ENCODE results near the gene CACNG4. TPM values are rescaled to one million over a fixed set of nuclear protein-coding genes. Genes with fewer than 3 reads are reported as not detected.
"Not testable (repeated sequence)": the region's sequence is repeated elsewhere in the genome, so short reads cannot be mapped to it uniquely, and the experiment has no call there.

CACNG4 gene
- total RNA-seq, 1 donor from 2014 or later = not detected

GRCh38 chr17:66957343-66957742, 7.2 kb upstream of the CACNG4 start:
- intact Hi-C loops (cut with DNase I) = no loop called here
- ATAC-seq (no peak), DNase-seq (ENCODE audit: missing footprints) (no peak)

DNA sequence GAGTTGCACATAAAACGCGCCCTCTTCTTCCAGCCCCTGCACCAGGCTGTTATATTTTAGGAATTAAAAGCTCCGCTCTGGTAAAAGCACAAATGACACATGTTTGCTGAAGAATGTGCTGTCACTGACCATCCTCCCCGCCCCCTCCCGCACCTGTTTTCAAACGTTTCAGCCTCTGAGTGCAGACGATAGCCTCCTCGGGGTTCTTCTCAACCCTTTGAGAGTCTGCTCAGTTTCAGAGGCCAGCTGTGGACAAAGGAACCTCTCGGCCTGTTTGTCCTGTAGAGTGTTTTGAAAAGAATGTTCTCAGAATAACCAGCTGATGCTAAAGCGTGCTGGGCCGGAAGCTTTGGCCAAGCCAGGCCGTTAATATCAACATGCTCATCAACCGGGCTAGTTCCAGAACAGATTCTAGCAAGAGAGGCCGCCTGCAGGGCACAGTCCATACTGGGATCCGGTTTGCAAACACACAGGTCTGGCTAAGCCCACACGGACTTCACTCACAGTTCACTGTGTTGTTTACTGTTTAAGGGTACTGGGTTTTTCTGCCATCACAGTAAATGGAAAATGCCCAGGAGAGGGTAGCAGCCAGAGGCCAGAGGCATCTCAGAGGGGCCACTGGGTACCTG, 6.4 kb upstream of the CACNG4 start:
- intact Hi-C loops (cut with DNase I) = no loop called here
- no peak for ATAC-seq

GRCh38 chr17:66959641-66960375, 4.7 kb upstream of the CACNG4 start:
- ATAC-seq (no peak), DNase-seq (ENCODE audit: missing footprints) (no peak)
- intact Hi-C loops (cut with DNase I) = no loop called here

More for the DNA sequence above, 6.4 kb upstream of the CACNG4 start:
- no peak for DNase-seq (ENCODE audit: missing footprints)

GRCh38 chr17:66960613-66961012, 3.9 kb upstream of the CACNG4 start:
- ATAC-seq (no peak), DNase-seq (ENCODE audit: missing footprints) (no peak)
- intact Hi-C loops (cut with DNase I) = no loop called here

DNA sequence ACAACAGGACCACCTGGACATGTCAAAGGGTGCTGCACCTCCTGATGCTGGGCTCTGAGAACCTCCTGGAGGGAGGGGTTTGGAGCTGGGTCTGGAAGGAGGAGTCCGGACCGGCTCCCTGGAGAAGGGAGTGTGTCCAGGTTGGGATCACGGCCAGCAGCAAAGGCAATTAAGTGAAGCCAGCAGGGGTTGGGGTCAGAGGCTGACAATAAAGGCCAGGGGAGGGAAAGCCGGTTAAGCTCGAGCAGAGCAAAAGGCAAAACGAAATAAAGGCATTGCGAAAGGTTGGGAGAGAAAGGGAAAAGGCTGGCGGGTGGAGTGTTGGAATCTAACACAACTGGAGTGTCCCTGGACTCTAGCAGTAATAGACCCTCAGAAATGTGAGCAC, 992 bp upstream of the CACNG4 start:
- DNase-seq (ENCODE audit: missing footprints) (no peak), ATAC-seq (no peak)
- intact Hi-C loops (cut with DNase I) = no loop called here

DNA sequence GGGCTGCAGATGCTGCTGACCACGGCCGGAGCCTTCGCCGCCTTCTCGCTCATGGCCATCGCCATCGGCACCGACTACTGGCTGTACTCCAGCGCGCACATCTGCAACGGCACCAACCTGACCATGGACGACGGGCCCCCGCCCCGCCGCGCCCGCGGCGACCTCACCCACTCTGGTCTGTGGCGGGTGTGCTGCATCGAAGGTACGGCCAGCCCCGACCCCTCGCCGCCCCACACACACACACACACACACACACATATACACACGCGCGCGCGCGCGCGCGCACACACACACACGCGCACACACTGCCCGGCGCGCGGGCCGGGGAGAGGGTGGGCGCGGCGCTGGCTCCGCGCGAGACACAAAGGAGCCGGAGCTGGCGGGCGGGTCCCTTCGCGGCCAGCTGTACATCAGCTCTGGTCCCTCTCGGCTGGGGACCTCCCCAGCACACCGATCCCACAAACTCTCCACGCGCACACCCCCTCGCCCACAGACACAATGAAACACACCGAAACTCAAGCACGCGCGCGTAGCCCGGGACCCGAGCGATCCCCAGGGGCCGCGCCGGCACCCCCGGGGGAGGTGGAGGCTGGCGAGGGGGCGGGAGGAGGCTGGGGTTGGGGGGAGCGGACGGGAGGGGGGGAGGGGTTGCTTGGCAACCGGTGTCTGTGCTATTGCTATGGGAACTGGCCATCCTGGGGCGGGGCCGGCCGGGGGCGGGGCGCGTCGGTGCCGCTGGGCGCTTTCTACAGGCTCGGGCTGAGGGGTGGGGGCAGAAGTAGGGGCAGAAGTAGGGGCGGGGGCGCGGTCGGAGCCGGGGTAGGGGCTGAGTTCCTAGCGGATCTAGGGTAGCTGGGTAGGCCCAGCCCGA, 658 bp downstream of the CACNG4 start:
- no peak for DNase-seq (ENCODE audit: missing footprints)
- intact Hi-C loops (cut with DNase I) = no loop called here
- no peak for ATAC-seq

GRCh38 chr17:66965801-66966262, 1.3 kb downstream of the CACNG4 start:
- no peak for DNase-seq (ENCODE audit: missing footprints)
- ATAC-seq = no peak
- intact Hi-C loops (cut with DNase I) = no loop called here

DNA sequence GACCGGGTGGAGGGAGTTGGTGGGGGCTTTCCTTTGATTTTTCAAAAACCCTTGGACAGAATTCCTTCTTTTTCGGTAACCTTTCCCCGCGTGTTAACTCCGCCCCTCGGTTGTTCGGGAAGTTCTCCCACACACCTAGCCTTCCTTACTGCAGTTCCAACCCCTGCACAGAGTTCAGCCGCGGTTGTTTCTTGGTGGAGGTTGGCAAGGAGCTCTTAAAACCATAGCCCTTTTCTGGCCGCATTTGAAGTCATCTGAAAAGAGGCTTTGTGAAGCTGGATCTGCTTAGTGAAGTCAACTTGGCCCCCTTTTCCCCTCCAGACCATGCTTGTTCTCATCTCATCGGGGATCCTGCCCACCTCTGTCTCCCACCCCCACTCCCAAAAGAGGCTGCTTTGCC, 1.8 kb downstream of the CACNG4 start:
- ATAC-seq = no peak
- DNase-seq (ENCODE audit: missing footprints) = no peak
- intact Hi-C loops (cut with DNase I) = no loop called here

DNA sequence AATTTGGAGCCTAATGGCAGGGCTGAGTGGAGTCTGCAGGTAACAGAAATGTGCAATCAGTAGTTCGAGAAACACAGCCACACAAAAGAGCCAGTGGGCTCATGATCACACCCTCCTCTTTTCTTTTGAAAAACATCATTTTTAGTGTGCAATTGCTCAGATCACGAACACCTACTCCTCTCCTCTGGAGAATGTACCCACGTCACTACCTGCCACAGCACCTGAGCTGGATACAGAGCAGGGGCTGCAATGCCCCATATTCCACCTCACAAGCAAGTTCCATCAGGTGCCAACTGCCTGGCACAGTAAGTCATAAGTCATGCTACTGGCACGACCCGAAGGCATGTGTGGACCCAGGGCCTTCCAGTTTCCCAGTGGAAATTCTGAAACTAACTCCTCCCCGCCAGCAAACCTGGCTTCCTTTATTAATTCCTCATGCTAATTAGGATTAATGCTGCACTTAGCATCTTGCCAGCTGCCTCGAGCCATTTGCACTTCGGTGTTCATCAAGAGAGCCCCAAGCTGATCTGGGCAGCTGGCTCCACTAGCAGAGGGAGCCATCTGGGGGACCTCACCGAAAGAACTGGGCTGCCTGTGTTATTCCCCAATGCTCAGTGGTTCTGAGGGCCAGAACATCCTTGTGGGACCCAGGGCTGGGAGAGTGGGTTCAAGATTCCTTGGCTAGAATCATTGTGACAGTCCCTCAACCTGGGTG, 2.4 kb downstream of the CACNG4 start:
- intact Hi-C loops (cut with DNase I) = no loop called here
- DNase-seq (ENCODE audit: missing footprints) (no peak), ATAC-seq (no peak)

DNA sequence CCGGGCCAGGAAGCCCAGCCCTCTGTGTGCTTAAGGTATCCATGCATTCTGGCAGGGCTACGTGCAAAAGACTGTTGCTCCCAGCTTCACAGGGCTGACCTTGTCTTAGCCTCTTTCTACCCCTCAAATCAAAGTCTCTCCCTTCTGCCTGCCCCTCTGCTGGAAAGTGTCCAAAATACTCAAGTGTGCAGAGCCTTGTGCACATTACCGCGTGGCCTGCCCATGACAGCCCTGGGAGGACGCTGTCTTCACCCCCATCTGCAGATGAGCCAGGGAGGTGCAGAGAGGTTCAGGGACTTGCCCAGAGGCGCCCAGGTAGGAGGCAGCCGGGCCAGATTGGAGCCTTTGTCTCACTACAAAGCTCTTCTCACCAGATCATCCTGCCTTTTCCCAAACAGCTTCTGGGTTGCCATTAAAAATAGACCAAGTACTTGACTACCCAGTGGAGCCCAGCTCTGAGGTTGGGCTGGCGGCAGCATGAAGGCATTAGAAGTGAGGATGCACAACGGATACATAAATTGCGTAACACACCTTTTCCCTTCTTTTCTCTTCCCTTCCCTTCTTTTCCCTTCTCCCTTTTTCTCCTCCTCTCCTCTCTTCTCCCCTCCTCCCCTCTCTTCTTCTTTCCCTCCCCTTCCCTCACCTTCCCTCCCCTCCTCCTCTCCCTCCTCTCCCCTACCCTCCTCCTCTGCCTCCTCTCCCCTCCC, 3.5 kb downstream of the CACNG4 start:
- DNase-seq (ENCODE audit: missing footprints) (no peak), ATAC-seq (no peak)
- intact Hi-C loops (cut with DNase I) = no loop called here

GRCh38 chr17:66968916-66969315, 4.4 kb downstream of the CACNG4 start:
- ATAC-seq (no peak), DNase-seq (ENCODE audit: missing footprints) (no peak)
- intact Hi-C loops (cut with DNase I) = no loop called here

- intact Hi-C loops (cut with DNase I) = no loop called here
- no peak for ATAC-seq
- no peak for DNase-seq (ENCODE audit: missing footprints)
These were observed 5.6 kb downstream of the CACNG4 start for GRCh38 chr17:66970140-66970539.

GRCh38 chr17:66970797-66971196, 6.3 kb downstream of the CACNG4 start:
- intact Hi-C loops (cut with DNase I) = no loop called here
- ATAC-seq (no peak), DNase-seq (ENCODE audit: missing footprints) (no peak)

DNA sequence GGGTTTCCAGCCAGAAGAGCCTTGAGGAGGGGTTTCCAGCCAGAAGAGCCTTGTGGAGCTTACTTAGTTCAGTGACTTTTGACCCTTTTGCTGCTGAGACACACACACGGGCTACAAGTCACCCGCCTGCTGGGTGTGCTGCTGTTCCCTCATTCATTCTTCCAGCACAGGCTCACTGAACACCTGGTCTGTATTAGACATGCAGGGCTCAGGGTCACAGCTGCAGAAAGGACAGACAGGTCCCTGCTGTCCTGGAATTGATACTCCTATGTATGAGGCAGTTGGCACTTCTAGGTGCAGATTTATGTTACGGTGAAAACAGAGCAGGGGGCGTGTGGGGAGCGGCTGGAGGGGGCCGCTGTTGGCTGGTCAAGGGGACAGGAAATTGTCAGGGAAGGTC, 6.8 kb downstream of the CACNG4 start:
- intact Hi-C loops (cut with DNase I) = no loop called here
- ATAC-seq = no peak
- DNase-seq (ENCODE audit: missing footprints) = no peak

- ATAC-seq (no peak), DNase-seq (ENCODE audit: missing footprints) (no peak)
- intact Hi-C loops (cut with DNase I) = no loop called here
These were observed 7.4 kb downstream of the CACNG4 start for GRCh38 chr17:66971730-66972441.

DNA sequence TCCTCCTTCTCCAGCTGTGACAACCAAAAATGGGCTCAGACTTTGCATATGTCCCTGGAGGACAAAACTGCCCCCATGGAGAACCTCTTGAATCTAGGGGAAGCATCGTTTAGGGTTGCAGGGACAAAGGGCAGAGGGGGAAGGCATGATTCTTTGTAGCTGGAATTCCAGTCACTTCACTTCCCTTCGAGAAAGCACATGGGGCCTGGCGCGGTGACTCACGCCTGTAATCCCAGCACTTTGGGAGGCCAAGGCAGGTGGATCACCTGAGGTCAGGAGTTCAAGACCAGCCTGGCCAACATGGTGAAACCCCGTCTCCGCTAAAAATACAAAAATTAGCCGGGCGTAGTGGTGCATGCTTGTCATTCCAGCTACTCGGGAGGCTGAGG, 7.9 kb downstream of the CACNG4 start:
- DNase-seq (ENCODE audit: missing footprints); intact Hi-C loops (cut with DNase I); ATAC-seq: not testable (repeated sequence)

- DNase-seq (ENCODE audit: missing footprints) (no peak), ATAC-seq (no peak)
- intact Hi-C loops (cut with DNase I) = no loop called here
These were observed 10.7 kb downstream of the CACNG4 start for GRCh38 chr17:66975188-66975587.

Data from Right ventricle myocardium inferior (tissue), 1 donor.